IPS-18c (cell line): ENCODE measurements around the gene TCAP.

Experiments
- H3K4me3 ChIP-seq: 2 replicates; pipeline ENCODE4 v1.7.0; 2013; ENCODE audit warnings: low read depth, mild to moderate bottlenecking, low read length, moderate library complexity; ENCODE audit not compliant: insufficient read depth
- H3K9me3 ChIP-seq: one replicate; pipeline ENCODE4 v1.6.1; 2013; ENCODE audit warnings: mild to moderate bottlenecking, low read length, moderate library complexity; ENCODE audit not compliant: control insufficient read depth, insufficient read depth

TCAP gene

DNA sequence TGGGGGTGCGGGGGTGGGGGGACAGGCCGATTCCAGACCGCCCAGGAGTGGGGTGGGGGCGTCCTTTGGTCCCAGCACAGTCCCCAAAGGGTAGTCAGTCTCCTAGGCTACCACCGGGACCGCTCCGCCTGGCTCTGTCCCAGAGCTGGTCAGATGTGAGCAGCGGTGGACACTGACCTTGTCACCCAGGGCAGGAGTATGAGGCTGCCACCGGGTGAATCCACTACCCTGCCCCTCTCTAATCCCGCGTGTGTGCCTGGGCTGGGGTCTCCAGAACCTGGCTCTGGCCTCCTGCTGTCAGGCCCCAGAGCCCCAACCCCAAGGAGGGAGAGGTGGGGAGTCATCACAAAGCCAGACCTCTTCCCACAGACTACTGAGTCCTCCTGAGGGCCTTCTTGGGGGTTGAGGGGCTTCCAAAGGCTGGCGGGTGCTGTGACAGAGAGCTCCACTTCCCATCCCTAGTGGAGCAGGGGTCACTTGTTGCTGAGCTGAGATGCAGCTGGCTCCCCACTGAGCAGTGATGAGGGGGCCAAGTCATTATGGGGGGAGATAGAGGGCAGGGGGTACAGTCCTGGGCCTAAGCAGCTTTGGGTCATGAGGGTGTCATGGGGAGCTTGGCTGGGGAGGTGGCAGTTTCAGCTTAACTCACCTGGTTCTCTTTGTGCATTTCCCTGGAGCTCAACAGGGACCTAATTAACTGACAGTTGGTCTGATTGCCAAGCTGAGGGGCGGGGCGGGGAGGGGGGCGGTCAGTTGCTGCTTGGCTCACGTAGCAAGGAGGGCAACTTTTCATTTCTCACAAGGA lies 37.2 kb upstream of the TCAP start:
- H3K9me3 ChIP-seq: no peaks in the 10 kb centered on the region
- H3K4me3 ChIP-seq: peak overlapping the region; percentile 71

DNA sequence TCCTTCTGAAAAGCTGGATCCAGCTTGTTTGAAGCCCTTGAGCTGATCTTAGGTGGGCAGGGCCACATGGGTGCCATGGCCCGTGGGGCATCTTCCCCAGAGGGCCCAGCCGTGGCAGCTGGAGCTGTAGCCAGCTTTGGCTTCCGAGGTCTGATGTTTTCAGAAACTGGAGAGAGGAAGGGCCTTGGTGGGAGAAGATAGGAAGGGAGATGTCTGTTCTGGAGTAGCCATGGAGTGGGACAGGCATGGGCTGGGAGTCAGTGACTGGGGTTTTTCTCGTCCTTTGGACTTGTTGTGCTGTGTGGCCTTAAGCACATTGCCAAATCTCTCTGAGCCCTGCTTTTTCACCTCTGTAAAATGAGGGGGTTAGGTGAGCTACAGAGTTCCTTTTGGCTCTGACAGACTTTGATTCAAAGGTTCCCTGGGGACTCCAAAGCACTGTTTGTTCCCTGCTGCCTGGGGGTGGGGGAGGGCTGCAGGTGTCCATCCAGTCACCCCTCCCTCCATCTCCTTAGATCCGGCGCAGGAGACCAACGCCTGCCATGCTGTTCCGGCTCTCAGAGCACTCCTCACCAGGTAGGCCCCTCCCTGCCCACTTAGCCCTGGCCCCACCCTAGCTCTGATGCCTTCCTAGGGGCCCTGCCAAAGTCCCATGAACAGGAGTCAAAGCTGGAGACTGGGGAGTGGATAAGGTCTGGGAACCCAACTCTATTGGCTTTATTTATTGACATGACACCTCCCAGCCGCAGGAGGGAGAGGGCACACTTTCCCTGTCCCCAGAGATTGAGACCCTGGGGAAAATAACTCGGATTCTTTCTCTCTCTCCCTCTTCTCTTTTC lies 36.3 kb upstream of the TCAP start:
- H3K4me3 ChIP-seq: no peak overlapping the region; the same call in 1 of the 2 replicates
- no peaks in the 10 kb centered on the region for H3K9me3 ChIP-seq

DNA sequence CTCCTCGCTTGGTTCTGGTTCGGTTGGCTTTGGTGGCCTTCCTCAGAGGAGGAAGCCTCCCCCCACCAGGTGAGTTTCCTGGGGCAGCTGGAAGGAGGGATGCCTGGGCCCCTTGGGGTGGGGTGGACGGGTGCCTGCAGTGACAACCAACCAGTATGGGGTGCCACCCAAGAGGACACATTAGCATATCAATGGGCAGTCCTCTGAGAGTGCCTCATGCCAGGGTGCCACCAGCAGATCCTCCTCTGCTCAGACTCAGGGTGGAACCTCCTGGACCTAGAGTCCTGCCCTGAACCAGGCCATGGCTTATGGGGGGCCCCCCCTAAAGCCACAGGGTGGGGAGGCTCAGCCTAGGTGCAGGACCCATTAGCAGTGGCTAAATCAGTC lies 35.7 kb upstream of the TCAP start:
- no peak overlapping the region for H3K4me3 ChIP-seq

DNA sequence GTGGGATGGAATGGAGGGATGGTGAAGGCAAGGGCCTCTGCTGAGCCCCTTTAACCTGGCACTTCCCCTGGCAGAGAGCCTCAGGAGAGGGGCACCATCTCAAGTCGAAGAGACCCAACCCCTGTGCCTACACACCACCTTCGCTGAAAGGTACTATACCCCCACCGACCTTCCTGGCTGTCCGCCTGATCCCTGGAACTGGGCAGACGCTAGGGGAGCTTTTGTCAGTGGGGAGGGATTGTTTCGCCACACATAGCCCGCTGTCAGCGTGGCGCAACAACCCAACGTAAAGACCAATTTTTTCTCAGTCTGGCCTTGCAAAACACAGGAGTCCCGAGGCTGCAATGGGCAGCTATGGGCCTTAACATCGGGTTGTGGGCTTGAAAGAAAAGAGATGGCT lies 35.3 kb upstream of the TCAP start:
- H3K4me3 ChIP-seq: no peak overlapping the region

More for the DNA sequence above, 35.7 kb upstream of the TCAP start:
- H3K9me3 ChIP-seq: no peaks in the 10 kb centered on the region

DNA sequence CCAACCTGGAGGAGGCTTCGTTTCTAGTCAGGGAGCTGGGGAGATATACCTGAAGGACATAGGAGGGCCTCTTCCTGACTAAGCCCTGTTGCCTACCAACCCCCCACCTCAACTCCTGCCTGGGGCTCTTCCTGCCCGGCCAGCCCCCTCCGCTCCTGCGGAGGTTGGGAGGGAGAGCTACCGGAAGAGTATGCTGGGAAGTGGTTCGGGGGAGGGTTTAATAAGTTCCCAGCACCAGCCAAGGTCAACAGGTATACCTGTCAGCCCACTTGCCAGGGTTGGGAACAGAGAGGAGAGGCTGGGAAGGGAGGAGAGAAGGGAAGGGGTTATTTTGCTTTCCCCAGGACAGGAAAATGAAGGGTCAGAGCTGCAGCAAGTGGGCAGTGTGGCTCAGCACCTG lies 33.7 kb upstream of the TCAP start:
- no peaks in the 10 kb centered on the region for H3K9me3 ChIP-seq
- no peak overlapping the region for H3K4me3 ChIP-seq

More for the DNA sequence above, 35.3 kb upstream of the TCAP start:
- H3K9me3 ChIP-seq: no peaks in the 10 kb centered on the region

DNA sequence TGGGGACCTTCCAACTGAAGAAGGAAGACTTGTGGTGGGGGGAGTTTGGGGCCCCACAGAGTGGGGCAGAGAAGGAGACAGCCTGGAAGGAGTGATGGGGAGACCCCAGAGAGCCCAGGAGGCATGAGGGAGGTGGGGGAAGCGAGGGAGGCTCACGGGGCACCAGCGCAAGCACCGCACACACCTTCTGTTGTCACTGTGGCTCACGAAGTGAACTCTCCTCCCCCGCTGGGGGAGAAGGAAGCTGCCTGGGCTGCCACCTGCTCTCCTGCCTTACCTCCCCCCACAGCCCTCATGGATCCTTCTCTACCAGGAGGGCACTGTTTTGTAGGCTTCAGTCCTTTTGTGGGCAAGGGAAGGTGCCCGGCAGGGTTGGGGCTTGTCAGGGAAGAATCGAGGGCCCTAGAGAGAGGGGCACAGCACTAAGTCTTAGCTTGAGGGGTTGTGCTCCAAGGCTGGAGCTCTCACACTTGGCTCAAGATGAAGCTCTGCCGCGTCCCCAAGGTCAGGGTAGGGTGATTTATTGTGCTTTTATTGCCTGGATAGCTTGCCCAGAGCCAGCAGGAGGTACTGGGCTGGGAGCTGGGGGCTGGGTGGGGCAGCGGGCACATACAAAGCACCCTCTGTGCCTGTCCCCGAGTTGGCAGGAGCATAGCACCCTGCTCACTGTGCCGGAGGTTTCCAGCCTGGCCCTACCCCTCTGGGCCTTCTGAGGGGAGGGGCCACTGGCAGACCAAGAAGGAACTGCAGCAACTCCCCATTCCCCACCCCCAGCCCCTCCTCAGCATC lies 32.8 kb upstream of the TCAP start:
- Histone ChIP-seq H3K9me3 (no peaks in the 10 kb centered on the region), H3K4me3 (no peak overlapping the region)

DNA sequence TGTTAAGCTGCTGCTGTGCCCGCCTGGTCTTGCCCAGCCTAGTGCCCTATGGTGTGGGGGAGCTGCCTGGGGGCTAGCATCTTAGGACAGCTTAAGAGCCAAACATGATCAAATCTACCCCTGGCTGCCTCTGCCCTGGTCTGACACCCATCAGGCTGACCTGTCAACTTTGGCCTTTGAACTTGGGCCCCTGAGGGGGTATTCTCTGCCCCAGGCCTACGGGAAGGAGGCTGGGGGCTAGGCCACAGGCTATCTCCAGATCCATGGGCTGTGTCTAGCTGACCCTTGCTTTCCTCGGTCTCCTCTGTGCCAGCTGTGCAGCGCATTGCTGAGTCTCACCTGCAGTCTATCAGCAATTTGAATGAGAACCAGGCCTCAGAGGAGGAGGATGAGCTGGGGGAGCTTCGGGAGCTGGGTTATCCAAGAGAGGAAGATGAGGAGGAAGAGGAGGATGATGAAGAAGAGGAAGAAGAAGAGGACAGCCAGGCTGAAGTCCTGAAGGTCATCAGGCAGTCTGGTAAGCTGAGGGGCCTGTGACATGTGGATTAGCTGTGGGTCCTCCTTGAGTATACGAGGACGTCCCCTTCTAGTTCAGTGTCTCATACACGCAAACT lies 31.5 kb upstream of the TCAP start:
- H3K4me3 ChIP-seq: no peak overlapping the region
- no peaks in the 10 kb centered on the region for H3K9me3 ChIP-seq

DNA sequence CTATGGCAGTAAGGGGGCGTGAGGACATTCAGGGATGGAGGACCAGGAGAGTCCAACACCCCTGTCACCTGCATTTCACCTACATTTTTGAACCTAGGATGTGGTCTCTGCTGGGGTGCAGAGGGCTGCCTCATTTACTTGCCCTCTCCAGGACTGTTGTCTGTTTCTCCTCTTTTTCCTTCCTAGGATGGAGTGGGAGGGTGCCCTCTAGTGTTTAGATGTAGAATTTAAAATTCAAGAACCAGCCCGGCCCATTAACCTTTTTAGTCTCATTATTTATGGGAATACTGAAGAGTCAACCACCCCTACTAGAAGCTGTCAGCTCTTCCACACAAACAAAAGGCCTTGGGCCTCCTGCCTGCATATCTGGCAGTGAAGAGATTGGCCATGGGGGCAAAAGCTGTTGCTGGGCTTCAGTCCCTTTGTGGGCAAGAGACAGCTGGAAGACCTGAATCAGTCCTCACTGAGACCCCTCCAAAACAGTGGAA lies 30.7 kb upstream of the TCAP start:
- Histone ChIP-seq H3K9me3 (no peaks in the 10 kb centered on the region), H3K4me3 (no peak overlapping the region)

DNA sequence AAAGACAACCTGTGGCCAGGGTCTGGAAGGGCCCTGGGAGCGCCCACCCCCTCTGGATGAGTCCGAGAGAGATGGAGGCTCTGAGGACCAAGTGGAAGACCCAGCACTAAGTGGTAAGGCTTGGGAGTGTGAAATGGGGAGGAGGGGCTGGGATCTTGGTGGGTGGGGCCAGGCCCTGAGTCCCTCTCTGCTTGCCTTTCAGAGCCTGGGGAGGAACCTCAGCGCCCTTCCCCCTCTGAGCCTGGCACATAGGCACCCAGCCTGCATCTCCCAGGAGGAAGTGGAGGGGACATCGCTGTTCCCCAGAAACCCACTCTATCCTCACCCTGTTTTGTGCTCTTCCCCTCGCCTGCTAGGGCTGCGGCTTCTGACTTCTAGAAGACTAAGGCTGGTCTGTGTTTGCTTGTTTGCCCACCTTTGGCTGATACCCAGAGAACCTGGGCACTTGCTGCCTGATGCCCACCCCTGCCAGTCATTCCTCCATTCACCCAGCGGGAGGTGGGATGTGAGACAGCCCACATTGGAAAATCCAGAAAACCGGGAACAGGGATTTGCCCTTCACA lies 29.5 kb upstream of the TCAP start:
- Histone ChIP-seq H3K4me3 (no peak overlapping the region), H3K9me3 (no peaks in the 10 kb centered on the region)

DNA sequence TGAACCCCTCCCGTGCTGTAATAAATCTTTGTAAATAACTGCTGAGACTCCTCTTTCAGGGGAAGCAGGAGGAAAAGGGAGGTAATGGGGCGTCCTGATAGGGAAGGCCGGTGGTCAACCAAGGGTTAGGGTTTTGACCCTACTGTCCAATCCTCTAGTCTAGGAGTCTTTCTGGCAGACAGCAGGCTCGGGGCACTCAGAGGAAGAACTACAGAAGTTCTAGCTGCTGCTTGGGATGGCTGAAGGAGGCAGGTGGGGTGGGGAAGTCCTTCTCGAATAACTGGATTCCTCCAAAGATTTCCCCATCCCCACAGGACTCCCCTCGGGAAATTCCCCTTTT lies 28.6 kb upstream of the TCAP start:
- H3K9me3 ChIP-seq: no peaks in the 10 kb centered on the region
- peak overlapping the region; percentile 94; the same call in 1 of the 2 replicates for H3K4me3 ChIP-seq

DNA sequence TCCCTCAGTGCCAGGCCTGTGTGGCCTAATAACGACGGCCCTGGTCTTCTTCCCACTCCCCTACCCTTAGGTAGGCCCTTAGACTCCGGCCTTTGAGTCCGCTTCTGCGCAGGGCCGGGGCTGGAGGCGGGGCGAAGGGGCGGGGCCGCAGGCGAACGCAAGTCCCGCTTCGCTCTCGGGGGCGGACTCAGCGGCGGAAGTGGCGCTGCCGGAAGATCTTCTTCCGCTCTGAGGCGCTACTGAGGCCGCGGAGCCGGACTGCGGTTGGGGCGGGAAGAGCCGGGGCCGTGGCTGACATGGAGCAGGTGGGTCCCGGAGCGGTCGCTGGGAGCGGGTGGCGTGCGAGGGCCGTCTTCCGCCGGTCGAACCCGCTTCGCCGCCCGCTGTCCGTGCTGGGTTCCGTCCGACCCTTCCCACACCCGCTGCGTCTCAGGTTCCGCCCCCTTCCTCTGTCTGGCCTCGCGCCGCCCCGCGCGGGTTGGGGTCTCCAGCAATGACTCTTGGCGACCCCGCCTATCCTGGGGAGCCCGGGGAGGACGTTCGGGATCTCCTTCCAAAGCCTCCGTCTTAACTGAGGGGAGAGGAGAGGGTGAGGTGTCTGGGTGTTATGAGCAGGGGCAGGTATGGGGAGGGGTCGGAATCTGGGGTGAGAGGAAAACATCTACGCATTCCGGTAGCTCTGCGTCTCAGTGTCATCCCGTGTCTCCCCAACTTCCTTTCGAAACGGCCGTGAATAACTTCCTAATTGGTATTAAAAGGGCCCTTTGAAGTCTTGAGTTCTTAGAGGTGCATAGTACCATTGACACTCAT lies 28.0 kb upstream of the TCAP start, which contains the start of gene STARD3:
TSS of gene STARD3 (plus strand) at position 218 of the 810 bp plus-strand sequence. CDS start 16,388 bp downstream, outside the sequence.
- Histone ChIP-seq H3K4me3 (peak within 1 kb of the TSS; percentile 94), H3K9me3 (no peaks in the 10 kb centered on the region)

DNA sequence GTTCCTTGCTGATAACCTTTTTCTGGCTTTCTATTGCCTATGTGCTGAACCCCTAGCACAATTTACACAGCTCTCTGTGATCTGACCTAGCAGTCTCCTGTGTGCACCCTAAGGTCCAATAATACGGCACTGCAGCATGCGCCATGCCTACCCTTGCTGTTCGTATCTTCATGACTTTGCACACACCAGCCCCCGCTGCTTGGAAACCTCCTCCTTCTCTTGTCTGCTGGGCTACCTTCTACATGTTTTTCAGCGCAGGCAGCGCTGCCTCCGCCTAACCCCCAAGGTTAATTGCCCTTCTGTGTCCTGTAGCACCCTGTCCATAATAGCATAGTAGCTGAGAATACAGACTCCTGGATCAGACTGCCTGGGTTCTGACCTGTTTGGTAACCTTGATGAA lies 26.8 kb upstream of the TCAP start:
- Histone ChIP-seq H3K9me3 (no peaks in the 10 kb centered on the region), H3K4me3 (no peak overlapping the region; the same call in 1 of the 2 replicates)

DNA sequence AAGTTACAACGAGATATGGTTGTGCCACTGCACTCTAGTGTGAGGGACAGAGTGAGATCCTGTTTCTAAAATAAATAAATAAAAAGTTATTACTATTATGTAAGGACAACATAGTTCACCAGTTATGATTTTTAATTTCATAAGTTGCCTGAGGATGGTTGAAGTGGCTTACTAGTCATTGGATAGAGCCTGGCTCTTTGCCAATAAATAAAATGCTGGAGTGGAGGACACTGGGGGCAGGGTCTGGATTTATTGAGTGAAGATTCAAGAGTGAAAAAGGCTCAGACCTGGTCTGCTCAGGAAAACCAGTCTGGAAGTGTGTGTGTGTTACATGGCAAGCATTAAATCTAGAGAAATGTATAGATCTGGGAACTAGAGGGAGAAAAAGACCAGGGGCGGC lies 26.1 kb upstream of the TCAP start:
- Histone ChIP-seq H3K4me3 (no peak overlapping the region), H3K9me3 (no peaks in the 10 kb centered on the region)

DNA sequence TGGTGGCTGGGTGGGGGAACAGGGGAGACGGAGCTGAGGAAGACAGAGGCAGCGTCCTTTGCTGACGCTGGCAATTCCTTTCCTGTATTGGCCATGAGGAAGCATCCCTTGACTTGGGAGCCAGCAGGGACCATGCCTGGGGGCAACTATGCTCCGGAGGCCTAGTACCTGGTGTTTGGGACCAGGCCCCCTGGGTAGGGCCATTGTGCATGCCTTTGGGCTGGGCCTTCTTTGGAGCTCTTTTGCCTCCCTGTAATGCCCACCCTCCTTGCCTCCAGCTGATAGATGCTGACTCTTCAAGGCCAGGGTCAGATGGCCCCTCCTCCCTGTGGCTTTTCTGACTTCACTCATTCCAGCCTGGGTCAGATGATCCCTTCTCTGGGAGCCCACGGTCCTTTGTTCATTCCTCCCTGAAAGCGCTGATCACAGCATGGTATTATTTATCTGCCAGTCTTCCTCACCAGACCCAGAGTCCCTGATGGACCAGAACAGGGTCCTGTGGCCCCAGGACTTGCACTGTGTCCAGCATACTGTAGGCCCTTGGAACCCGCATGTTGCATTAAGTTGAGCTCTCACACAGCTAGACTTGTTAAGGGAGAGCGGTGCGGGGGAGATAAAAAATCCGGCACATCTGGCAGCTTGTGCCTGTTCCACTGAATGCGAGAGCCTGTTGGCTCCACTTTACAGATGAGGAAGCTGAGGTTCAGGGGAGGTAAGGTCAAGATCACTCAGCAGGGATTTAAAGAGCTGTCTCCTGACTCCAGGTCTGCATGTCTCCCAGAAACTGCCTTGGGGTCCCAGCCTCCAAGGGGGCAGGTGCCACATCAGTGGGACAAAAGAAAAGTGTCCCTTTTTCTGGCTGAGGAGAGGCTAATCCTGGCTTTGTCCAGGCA lies 25.3 kb upstream of the TCAP start:
- H3K4me3 ChIP-seq: no peak overlapping the region; the same call in 1 of the 2 replicates

DNA sequence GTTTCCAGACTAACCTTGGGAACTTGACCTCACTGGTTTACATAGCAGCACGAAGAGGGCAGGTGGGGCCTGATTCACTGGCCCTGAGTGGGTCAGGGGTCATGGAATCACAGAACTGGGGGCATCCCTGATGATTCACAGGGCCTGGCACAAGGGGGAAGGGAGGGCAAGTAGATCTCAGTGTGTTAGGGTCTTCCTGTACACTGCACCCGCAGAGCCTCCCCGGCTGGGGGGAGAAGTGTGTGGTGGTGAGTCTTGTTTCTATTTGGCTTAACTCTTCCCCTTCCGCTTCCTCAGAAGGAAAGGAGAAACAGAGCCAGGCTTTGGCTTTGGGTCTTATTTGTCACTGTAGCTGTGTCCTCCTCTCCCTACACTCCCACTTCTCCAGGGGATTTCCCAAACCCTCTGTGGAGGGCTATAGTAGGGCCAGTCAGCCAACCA lies 24.5 kb upstream of the TCAP start:
- Histone ChIP-seq H3K9me3 (no peaks in the 10 kb centered on the region), H3K4me3 (no peak overlapping the region)

More for the DNA sequence above, 25.3 kb upstream of the TCAP start:
- H3K9me3 ChIP-seq: no peaks in the 10 kb centered on the region
